Activated effector memory CD4-positive, alpha-beta T cell treated with anti-CD3 and anti-CD28 coated beads, Interleukin-2, amount 50 U/mL, for 16 hours (primary cell): ENCODE results near the gene RNF26.
A peak's percentile ranks its signal among the peaks of the same experiment; 100 is the strongest.

Experiments used
- DNase-seq: peaks from one replicate; pipeline ENCODE4 v3.0.0-alpha.2; 2020

Gene RNF26

DNA sequence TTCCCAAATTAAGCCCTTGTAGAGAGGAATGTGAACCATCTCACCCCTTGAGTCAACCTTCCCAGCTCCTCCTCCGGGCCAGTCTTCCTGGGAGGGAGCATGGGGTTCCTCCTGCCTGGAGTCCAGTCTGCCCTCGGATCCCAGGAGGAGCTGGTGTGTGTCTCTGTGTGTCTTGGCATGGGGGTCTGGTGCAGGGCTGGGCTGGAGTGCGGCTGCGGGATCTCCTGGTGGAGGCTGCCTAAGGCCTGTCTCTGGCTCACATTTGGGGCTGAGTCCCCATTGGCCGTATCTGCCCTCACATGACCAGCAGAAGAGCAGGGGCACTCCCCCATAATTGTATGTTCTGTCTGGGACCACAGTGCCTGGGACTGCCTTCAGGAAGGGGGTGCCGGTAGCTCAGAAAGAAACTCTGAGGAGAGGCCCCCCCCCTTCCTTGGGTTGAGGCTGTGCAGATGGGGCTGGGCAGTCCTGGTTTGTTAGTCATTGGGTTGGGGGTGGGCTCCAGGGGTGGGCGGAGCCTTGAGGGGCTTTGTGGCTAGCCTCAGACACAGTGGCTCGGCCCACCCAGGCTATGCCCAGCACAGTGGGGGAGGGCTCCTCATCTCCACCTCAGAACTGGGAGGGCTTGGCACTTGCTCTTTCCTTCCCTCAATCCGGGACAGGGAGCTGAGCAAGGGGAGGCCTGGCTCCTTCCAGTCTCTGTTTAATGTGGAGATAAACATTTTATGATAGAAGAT lies 3.4 kb downstream of the RNF26 start:
- no peak for DNase-seq

DNA sequence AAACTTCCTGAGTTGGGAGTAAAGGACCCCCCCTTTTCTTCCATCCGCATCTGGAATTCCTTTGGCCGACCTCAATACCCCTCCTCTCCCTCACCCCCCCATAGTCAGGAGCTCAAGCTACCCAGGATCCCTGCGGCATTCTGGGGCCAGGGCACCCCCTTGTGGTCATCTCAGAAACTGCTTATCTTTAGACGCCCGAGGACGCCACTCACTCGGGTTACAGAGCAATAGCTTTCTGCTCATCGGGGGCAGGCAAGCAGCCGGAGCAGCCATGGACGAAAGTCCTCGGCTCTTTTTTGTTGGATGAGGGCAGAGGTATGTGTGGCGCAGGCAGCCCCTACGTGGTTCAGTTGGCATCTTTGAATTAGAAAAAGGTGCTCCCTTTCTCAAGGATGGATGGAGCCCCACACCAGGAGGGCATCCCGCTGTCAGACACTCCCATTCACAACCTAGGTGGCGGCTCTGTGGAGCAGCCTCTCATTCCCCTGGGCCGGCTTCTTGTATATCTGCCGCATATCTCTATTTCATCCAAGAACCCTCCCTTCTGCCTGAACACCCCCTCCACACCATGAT lies 4.1 kb downstream of the RNF26 start:
- peak; percentile 88 for DNase-seq

DNA sequence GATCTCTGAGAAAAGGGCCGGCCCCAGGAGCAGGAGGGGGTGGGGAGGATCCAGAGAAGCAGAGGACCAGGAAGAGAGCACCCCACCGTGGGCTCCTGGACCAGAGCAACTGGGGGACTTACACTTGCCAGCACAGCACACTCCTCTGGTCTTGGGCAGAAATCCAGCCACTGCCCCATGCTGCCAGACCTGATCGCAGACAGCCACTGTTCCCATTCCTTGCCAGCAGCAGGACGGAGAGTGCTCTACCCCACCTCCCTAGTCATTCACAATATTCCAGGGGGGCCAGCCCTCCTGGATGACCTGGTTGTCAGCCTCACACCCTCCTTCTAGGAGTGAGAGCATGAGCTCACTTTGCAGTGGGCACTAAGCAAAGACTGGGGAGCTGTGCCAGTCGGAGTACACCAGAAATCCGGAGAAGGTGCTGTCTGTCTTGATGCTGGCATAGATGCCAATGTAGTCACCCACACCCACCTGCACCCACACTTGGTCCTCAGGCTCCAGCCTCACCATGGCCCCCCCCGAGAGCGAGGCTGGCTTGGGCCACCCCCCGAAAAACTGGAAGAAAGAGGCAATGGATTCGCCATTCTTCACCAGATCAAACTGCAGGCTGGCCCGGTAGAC lies 4.8 kb downstream of the RNF26 start:
- DNase-seq, result no peak

DNA sequence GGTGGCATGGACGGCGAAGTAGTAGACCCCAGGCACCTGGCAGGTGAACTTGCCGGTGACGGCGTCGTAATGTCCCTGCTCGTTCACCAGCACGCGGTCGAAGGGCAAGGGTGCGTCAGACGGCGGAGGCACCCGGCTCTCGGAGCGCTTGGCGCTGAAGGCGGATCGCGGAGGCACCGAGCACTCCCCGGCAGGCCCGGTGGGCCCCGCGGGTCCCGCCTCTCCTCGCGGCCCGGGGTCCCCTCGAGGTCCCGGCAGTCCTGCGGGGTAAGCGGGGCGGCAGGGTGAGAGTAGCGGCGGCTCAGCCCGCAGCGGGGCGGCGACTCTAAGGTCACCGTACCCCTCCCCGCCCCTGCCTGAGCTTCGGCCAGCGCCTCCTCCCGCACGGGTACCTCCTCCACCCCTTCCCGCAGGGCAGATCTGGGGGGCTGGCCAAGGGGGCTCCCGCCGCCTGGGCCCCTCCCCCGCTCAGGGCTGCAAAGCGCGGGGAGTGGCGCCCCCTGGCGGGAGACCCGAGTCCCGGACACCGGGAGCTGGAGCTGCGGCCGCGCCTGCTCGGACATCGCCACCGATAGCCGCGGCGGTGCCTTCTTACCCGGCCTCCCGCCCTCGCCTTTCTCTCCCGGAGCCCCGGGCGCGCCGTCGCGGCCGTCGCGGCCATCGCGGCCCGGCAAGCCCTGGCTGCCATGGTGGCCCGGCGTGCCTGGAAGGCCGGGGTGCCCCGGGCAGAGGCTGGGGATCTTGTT lies 5.4 kb downstream of the RNF26 start:
- peak; percentile 82 for DNase-seq

DNA sequence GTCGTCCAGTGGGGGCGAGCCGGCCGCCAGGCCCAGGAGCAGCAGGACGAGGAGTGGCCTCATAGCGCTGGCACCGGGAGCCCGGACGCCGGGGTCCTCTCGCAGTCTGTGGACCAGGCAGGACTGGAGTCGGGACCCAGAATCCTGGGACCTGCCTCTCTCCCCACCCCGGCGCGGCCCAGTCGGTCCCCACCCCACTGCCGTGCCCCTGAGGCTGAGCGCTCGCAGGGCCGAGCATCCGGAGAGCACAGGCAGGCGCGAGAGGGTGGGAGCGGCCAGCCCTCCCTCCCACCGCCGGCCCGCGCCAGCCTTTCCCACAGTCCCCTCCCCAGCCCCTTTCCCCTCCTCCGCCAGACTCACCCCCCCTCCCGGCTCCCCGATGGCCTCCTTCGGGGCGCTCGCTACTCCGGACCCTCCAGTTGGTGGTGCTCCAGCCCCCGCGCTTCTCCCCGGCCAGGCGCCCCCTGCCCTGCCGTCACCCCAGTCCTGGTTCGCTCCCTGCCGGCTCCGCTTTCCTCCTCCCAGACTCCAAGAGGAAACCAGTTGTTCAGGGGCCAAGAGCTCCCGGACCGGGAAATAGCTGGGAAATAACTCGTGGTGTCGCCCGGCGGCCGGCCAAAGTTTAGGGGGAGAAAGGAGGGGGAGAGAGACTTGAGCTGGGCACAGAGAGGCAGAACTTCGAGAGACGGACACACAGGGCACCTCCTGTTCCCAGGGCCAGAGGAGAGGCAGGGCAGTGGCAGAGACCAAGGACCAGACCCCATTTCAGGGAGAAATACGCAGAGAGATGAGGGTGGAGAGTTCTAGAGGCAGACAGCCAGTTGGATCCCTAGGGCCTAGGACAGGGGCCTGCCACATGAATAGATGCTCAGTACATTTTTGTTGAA lies 6.3 kb downstream of the RNF26 start, which contains the start of gene C1QTNF5:
TSS of gene C1QTNF5 (minus strand) at position 549 of the 887 bp plus-strand sequence. CDS start at position 63, 486 bp downstream.
- no peak for DNase-seq

DNA sequence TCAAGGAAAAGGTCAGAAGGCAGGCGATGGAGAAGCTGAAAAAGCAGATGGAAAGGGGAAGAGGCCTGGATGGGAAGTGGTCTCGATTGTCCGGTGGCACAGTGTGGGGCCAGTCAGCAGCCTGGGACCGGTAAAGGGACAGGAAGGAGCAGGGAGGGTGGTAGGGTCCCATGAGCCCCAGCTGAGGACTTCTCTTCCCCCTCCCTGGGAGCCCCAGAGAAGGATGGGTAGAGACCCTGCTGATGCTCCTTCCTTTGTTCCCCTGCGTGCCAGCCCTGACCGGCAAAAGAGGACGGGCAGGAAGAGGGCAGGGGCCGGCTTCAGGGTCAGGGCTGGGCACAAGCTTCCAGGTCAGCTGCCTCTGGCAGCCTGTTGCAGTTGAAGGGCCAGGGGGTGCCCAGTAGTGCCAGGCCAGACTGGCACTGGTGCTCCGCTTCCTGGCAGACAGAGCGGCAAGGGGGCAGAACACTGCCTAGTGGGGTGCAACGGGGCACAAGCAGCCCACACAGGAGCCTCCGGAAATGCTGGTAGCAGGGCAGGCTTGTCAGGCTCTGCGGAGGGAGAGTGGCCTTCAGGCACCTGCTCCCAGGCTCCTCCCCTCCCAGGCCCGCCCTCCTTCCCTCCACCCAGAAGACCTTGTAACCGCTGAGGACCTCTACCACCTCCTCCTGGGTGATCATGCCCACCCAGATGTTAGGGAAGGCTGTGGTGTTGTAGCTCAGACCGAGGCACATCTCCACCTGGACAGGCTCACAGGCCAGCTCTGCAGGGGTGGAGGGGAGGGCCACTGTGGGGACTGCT lies 7.1 kb downstream of the RNF26 start:
- DNase-seq, result no peak

DNA sequence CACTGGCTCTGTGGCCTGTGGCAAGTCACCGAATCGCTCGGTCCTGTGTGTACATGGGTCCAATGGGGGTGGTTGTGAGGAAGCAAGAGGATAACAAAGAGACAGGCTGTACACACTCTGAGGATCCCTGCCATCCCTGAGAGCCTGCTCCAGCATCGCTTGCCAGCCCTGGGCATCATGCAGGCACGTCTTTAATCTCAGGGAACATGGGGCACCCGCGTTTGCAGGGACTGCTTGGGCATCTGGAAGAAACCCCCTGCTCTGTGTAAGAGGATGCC lies 7.6 kb downstream of the RNF26 start:
- DNase-seq, result no peak

DNA sequence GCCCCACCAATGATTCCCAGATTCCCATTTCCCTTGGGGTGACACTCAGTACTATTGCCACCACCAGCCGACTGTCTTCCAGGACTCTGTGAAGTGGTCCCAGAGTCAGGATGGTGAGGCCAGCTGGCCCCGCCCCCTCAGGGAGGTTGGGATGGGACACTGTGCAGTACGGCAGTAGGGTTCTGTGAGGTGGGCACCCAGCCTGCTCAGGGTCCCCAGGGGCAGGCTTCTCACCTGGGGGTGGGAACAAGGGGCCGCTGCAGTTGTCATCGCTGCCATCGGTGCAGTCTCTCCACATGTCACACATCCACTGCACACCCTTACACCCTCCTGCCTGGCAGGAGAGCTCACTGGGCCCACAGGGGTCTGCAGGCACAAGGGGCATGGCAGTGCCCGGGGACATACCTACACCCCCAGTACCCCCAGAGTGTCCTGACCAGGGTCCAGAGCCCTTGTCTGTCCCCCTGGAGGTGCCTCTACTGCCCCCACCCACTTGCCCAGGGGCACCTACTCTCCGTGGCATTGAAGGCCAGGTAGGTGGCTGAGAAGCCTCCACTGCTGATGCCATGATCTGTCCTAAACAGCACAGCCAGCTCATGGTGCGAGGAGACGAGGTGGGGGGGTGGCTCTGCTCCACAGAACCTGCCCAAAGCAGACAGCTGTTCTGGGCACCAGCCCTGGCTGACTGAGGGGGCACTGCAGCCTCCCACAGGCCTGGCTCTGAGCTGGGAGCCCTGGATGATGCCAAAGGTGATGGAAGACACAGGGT lies 8.2 kb downstream of the RNF26 start:
- DNase-seq, result no peak

DNA sequence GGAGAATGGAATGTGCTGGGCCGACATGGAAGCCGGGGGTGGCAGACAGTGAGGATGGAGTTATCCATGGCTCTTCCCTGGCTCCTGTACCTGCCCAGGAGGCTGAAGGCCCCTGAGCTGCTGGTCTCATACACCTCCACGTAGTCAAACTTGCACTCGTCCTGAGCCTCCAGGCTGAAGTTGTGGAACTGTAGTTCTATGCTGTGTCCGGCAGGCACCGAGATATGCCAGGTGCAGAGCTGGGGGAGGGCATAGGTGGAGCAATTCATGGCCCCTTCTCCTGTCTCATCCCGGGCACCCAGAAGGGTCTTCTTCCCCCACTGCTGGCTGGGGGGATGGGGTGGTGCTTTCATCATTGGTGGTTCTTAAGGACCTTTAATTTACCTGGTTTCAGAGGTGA lies 9.4 kb downstream of the RNF26 start:
- DNase-seq, result no peak

DNA sequence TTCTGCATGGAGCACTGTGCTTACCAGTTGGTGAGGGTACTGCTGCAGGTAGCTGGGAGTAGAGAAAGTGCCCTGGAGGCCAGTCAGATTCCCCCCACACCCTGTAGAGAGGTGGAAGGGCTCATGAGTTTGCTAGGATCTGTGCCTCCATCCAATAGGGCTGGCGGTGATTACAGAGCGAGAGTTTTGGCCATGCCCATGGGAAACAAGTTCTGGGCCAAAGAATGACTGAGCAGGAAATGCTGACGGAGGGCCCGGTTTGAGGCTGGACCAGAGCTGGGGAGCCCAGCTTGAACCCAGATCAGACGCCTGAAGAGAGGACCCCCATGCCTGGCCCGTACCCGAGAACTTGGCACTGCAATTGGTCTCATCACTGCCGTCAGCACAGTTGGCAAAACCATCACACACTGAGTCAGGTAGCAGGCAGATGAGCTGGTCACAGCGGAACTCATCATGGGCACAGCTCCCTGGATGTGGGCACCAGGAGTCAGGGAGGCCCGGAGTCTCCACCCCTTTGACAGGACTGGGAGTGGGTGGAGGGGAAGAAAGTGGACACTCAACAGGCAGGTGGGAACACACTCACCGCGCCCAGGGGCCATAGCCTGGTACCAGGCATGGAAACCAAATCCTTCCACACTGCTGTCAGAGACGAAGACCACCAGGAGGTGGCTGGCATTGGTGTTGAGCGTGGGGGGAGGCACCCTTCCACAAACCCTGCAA lies 10.1 kb downstream of the RNF26 start:
- DNase-seq, result no peak

DNA sequence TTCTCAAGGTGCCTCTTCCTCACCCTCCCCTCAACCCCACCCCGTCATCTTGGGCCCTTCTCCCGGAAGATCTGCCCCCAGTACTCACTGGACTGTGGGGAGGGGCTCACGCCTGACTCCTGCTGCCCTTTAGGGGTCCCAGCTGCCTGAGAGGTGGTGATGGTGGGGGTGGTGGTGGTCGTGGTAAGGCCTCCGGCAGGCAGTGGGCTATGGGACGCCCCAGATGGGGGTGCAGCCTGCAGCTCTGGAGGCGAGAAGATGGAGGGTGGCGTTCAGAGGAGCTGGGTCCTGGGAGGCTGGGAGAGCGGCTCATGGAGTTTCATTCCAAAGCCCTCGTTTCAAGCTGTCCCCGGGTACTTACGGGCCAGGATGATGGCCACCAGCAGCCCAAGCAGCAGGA lies 11.4 kb downstream of the RNF26 start:
- no peak for DNase-seq

DNA sequence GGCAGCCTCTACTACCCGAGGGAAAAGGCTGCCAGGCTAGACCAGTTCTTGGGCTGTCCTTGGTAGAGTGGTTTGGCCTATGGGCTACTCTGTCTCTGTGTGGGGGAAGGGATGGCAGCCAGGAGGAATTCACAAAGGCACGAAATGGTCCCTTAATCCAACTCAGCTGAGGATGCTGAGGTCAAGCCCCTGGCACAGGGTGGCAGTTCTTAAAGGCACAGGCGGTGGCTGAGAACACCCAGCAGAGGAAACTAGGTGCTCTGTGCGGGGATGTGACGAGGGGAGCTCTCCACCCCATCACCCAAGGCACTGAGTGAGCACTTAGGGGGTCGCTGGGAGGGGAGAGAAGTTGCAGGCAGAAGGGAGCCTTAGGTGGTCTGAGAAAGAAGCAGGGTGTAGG lies 12.3 kb downstream of the RNF26 start, which contains the start of gene MFRP:
TSS of gene MFRP (minus strand) at position 101 of the 400 bp plus-strand sequence. CDS start 192 bp downstream, outside the sequence.
- DNase-seq, result no peak

DNA sequence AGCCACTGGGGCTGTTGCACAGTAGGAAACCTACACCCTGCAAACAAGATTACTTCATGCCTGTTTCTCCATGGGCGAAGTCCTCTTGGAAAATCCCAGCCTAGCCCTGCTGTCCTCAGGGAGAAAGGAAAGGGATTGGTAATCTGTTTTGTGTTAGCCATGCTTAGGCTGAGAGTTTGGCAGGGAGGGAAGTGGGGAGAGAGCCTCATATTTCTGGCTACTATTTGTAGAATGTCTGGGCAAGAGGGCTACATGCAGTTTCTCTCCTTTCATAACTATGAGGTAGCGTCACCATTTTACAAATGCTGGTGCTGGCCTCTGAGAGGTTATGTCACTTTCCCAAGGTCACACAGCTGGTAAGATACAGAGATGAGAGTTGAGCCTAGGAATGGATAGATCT lies 12.9 kb downstream of the RNF26 start:
- no peak for DNase-seq

DNA sequence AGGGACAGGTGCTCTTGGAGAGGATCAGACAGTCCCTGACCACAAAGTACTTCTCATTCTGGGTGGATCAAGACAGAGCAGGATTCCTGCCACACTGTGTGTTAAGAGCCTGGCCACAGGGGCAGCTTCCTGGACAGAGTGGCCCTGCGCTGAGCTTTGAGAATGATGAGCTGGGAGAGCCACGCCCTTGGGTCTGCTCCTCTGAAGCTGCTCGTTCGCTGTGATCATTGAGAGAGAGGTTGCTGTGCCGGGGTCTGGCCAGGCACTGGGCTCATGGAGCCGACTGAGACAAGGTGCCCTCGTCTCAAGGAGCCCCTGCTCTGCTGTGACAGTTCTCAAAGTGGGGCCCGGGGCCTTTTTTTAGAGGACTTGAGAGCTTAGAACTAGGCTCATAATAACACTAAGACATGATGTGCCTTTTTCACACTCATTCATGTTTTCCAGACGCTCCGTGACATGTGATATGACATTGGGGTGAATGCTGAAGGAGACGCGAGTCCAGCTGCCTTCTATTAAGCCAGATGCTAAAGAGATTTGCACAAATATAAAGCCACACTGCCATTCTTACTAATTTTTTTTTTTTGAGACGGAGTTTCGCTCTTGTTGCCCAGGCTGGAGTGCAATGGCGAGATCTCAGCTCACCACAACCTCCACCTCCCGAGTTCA lies 13.7 kb downstream of the RNF26 start:
- DNase-seq, result no peak

DNA sequence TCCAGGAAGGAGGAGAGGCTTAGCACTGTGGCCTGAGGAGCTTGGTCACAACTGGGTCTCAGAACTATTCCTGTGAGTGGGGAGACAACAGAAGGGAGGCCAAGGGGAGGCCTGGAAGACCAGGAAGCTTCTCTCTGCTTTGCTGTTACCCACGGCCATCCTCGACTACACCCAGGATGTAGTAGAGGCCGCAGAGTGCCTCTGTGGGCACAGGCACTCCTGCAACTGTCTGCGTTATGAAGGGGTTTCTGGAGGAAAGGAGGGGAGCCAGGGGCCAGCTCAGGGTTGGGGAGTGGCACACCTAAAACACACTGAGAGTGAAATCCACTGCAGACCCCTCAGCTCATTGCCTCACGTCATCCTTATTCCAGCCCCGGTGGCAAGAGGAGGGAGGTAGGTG lies 16.0 kb downstream of the RNF26 start:
- no peak for DNase-seq

DNA sequence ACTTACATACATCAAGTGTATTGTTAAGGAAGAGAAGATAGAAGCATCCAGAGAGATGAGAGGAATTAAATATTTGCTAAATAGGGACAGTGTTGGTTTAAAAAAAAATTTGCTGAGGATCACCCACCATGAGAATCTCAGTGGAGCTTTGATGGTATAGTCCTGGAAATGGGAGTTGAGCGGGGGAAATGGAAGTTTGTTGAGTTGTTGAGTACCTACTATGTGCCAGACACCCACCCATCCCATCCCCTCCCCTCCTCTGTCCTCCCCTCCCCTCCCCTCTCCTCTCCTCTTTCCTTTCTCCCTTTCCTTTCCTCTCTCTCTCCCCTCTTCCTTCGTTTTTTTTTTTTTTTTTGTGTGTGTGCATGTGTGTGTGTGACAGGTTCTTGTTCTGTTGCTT lies 16.9 kb downstream of the RNF26 start:
- no peak for DNase-seq

DNA sequence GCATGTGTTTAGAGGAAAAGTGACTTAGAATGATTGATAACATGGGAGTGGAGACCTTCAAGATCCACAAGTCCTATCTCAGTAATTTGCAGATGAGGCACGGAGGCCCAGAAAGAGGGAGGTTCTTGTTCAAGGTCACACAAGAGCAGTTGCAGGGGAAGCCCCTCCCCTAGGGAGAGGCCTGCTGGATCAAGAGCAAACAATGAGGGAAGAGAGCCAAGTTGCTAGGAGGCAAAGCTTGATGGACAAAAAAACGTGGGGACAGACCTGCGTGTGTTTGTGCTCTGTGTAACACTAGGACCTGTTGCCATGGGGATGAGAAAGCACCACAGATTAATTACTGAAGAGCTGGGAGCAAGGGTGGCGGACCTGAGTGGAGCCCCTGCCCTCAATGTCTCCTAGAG lies 18.5 kb downstream of the RNF26 start:
- no peak for DNase-seq

DNA sequence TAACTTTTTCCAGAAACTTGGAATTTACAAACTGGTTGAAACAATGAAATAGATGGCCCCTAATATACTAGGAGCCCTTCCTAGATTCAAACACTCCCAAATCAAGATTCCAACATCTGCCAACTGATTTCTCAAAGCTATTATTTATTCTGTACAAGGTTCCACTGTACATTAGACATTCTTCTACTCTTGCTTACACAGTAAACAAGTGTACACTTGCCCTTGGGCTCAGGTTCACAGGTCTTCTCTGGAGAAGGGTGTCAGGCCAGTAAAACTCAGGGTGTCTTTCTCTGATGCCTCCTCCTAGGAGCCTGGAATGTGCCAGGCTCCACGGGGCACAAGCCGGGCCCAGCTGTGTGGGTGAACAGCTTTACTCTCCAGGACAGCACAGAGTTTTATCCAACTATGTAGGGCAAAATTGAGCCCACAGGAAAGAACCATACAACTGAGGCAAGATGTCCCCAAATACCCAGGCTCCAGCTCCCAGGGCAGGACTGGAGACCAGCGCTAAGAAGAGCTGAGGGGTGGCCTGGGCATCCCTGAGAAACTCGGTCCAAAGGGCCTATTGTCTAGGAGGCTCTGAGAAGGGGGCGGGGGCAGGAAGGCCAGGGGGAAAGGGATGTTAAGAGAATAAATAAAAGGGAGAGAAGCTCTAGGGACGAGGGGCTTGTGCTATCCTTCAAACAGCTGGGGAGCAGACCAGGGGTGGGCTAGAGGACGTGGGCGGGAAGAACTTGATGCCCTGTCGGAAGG lies 20.9 kb downstream of the RNF26 start:
- no peak for DNase-seq
